ENCODE measurements around the gene MCM3AP.

The MCM3AP gene

GRCh38 chr21:46190491-46191131 is 94.8 kb downstream of the MCM3AP start:
- no peak for TF ChIP-seq Cebpa-rat (IDR thresholded peaks at IDR 0.05)
- H3K36me3 ChIP-seq = peaks cover 22 to 82% (median 50%) of the 10 kb centered on the region in 11 experiments
- H3K4me1 ChIP-seq = peaks cover 0 to 21% (median 11%) of the 10 kb centered on the region in 10 experiments; a peak in 14 of 20 replicates
- H3K9me3 ChIP-seq (replicated peaks in 1 of 11) = no peaks in the 10 kb centered on the region
- no peaks in the 10 kb centered on the region for H3K27me3 ChIP-seq
- H3K4me2 ChIP-seq = no peak overlapping the region
- H3K9ac ChIP-seq = no peak overlapping the region
- H4K20me1 ChIP-seq = peaks cover 0 to 48% (median 0%) of the 10 kb centered on the region in 11 experiments; a peak in 4 of 22 replicates
- no peak overlapping the region for H3K4me3 ChIP-seq
- H3K27ac ChIP-seq = no peak overlapping the region

DNA sequence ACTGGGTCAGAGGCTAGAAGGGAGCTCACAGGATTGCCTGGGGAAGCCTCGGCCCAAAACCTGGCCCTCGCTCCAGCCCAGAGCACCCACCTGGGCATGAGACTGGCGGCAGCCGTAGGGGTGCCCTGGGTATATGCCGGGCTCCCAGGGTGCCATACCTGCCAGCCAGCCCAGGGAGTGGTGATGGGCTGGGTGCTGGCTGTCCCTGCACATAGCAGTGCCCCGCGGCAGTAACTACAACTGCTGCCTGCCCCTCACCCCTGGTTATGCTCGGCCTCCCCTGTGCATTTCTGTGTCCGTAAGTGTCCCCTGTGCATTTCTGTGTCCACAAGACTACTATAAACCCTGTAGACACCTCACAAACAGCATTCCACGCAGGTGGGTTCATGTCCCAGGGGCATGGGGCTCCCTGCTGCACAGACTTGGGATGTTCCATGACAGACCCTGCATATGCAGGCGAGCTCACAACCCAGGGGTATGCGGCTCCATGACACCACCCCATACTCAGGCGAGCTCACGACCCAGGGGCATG is 95.4 kb downstream of the MCM3AP start:
- Histone ChIP-seq H3K27ac (no peak overlapping the region), H3K27me3 (peaks cover 0 to 3% (median 0%) of the 10 kb centered on the region in 11 experiments; a peak in 3 of 22 replicates), H3K4me3 (no peak overlapping the region), H3K36me3 (peaks cover 16 to 76% (median 44%) of the 10 kb centered on the region in 11 experiments), H3K4me2 (no peak overlapping the region), H3K9ac (no peak overlapping the region), H4K20me1 (peaks cover 0 to 45% (median 0%) of the 10 kb centered on the region in 11 experiments; a peak in 4 of 22 replicates), H3K9me3 (replicated peaks in 1 of 11) (no peaks in the 10 kb centered on the region), H3K4me1 (peaks cover 0 to 26% (median 14%) of the 10 kb centered on the region in 10 experiments; a peak in 14 of 20 replicates)
- TF ChIP-seq Cebpa-rat (IDR thresholded peaks at IDR 0.05) = no peak

- peaks cover 4 to 10% (median 5%) of the 10 kb centered on the region in 11 experiments; a peak in 14 of 22 replicates for H3K27me3 ChIP-seq
- H3K4me2 ChIP-seq = no peak overlapping the region
- H3K27ac ChIP-seq = no peak overlapping the region
- peak overlapping the region in 2 of 11 experiments; percentile 9 to 38; a peak in 1 of 22 replicates for H3K9ac ChIP-seq
- no peaks in the 10 kb centered on the region for H3K9me3 ChIP-seq (replicated peaks in 1 of 11)
- H4K20me1 ChIP-seq = peaks cover 0 to 39% (median 0%) of the 10 kb centered on the region in 11 experiments; a peak in 4 of 22 replicates
- H3K4me3 ChIP-seq = no peak overlapping the region
- no peak for TF ChIP-seq Cebpa-rat (IDR thresholded peaks at IDR 0.05)
- peaks cover 0 to 26% (median 12%) of the 10 kb centered on the region in 10 experiments; a peak in 14 of 20 replicates for H3K4me1 ChIP-seq
- H3K36me3 ChIP-seq = peaks cover 11 to 70% (median 38%) of the 10 kb centered on the region in 11 experiments
These were observed 96.0 kb downstream of the MCM3AP start for GRCh38 chr21:46189213-46189958.

GRCh38 chr21:46188226-46189212 is 96.9 kb downstream of the MCM3AP start:
- H3K36me3 ChIP-seq = peaks cover 2 to 61% (median 29%) of the 10 kb centered on the region in 11 experiments

DNA sequence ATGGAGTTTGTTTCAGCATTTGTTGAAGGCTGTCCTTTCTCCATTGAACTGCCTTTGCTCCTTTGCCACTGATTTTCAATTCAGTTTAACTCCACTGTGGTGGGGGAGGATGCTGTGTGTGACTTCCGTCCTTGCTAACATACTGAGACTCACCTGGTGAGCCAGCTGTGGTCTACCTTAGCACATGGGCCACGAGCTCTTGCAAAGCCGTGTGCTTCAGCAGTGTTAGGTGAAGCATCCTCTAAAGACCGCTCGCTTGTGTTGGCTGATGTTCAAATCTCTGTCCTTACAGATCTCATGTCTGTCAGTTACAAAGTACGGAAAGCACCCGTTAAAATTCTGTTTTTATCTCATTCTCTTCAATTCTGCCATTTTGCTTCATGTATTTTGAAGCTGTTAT is 97.6 kb downstream of the MCM3AP start:
- TF ChIP-seq Cebpa-rat (IDR thresholded peaks at IDR 0.05) = no peak
- no peak overlapping the region for H3K9ac ChIP-seq
- peaks cover 3 to 26% (median 12%) of the 10 kb centered on the region in 10 experiments; a peak in 14 of 20 replicates for H3K4me1 ChIP-seq
- H3K36me3 ChIP-seq = peaks cover 0 to 55% (median 26%) of the 10 kb centered on the region in 11 experiments; a peak in 19 of 22 replicates
- peaks cover 0 to 30% (median 0%) of the 10 kb centered on the region in 11 experiments; a peak in 2 of 22 replicates for H4K20me1 ChIP-seq
- H3K4me2 ChIP-seq = no peak overlapping the region
- peaks cover 4 to 17% (median 10%) of the 10 kb centered on the region in 11 experiments; a peak in 14 of 22 replicates for H3K27me3 ChIP-seq
- H3K27ac ChIP-seq = no peak overlapping the region
- no peaks in the 10 kb centered on the region for H3K9me3 ChIP-seq (replicated peaks in 1 of 11)
- H3K4me3 ChIP-seq = no peak overlapping the region

More at GRCh38 chr21:46188226-46189212, 96.9 kb downstream of the MCM3AP start:
- peak overlapping the region in 1 of 11 experiments; percentile 25; a peak in 2 of 22 replicates for H3K4me2 ChIP-seq
- H3K27me3 ChIP-seq = peaks cover 4 to 17% (median 10%) of the 10 kb centered on the region in 11 experiments; a peak in 14 of 22 replicates
- no peak overlapping the region for H3K27ac ChIP-seq
- H4K20me1 ChIP-seq = peaks cover 0 to 30% (median 0%) of the 10 kb centered on the region in 11 experiments; a peak in 3 of 22 replicates
- TF ChIP-seq Cebpa-rat (IDR thresholded peaks at IDR 0.05) = no peak
- no peaks in the 10 kb centered on the region for H3K9me3 ChIP-seq (replicated peaks in 1 of 11)
- peak overlapping the region in 5 of 11 experiments; percentile 1 to 38 (median 10); a peak in 1 of 22 replicates for H3K9ac ChIP-seq
- no peak overlapping the region for H3K4me3 ChIP-seq
- peaks cover 0 to 26% (median 10%) of the 10 kb centered on the region in 10 experiments; a peak in 12 of 20 replicates for H3K4me1 ChIP-seq

GRCh38 chr21:46187261-46187660 is 98.2 kb downstream of the MCM3AP start:
- peaks cover 0 to 49% (median 20%) of the 10 kb centered on the region in 11 experiments; a peak in 18 of 22 replicates for H3K36me3 ChIP-seq
- H4K20me1 ChIP-seq = peaks cover 0 to 31% (median 0%) of the 10 kb centered on the region in 11 experiments; a peak in 2 of 22 replicates
- TF ChIP-seq Cebpa-rat (IDR thresholded peaks at IDR 0.05) = no peak
- H3K27ac ChIP-seq = no peak overlapping the region
- H3K9me3 ChIP-seq (replicated peaks in 1 of 11) = no peaks in the 10 kb centered on the region
- no peak overlapping the region for H3K9ac ChIP-seq
- peaks cover 3 to 26% (median 12%) of the 10 kb centered on the region in 10 experiments; a peak in 14 of 20 replicates for H3K4me1 ChIP-seq
- H3K27me3 ChIP-seq = peaks cover 4 to 17% (median 10%) of the 10 kb centered on the region in 11 experiments; a peak in 14 of 22 replicates
- no peak overlapping the region for H3K4me2 ChIP-seq
- H3K4me3 ChIP-seq = no peak overlapping the region

DNA sequence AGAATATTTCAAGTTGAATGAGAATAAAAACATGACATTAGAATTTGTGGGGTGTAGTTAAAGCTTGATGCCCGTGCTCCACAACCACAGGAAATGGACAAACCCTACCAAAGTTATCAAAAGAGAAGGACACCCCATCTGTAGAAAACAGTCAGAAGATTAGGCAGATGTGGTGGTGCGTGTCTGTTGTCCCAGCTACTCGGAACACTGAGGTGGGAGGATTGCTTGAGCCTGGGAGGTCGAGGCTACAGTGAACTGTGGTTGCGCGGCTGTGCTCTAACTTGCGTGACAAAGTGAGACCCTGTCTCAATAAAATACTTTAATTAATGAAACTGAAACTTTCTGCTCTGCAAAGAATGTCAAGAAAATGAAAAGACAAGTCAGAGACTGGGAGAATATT is 99.7 kb downstream of the MCM3AP start:
- Histone ChIP-seq H3K4me1 (peaks cover 6 to 23% (median 14%) of the 10 kb centered on the region in 10 experiments; a peak in 16 of 20 replicates), H3K27me3 (peaks cover 4 to 17% (median 10%) of the 10 kb centered on the region in 11 experiments; a peak in 14 of 22 replicates), H3K4me3 (no peak overlapping the region), H3K36me3 (peaks cover 0 to 34% (median 6%) of the 10 kb centered on the region in 11 experiments; a peak in 12 of 22 replicates), H4K20me1 (peaks cover 0 to 21% (median 0%) of the 10 kb centered on the region in 11 experiments; a peak in 2 of 22 replicates), H3K27ac (no peak overlapping the region), H3K9me3 (replicated peaks in 1 of 11) (no peaks in the 10 kb centered on the region), H3K9ac (no peak overlapping the region), H3K4me2 (peak overlapping the region in 5 of 11 experiments; percentile 68 to 90 (median 80); a peak in 8 of 22 replicates)
- TF ChIP-seq Cebpa-rat (IDR thresholded peaks at IDR 0.05) = no peak
